Adrenal gland (tissue), 12 donors: ENCODE measurements around the gene YIPF7. TPM values are rescaled to one million over a fixed set of nuclear protein-coding genes. Genes with fewer than 3 reads are reported as not detected.

Source experiments
- DNase-seq, 7 donors: peaks; one replicate each; pipeline ENCODE4 v3.0.0-alpha.2; 2019 to 2020
- H3K27ac ChIP-seq, 5 donors: fragments of 200-600 bp; sonication (generic) in 4 of 5; 1 replicate in 3 of 5; 2 replicates in 2 of 5; pipeline versions ENCODE4 v1.5.1 to v1.8.0; 2016 to 2020; ENCODE audit warnings: mild to moderate bottlenecking in 1 of 5
- H3K27me3 ChIP-seq: fragments of 200-600 bp; 2 replicates; pipeline ENCODE4 v1.8.0; 2021
- H3K36me3 ChIP-seq, 2 donors: fragments of 200-600 bp; replicated peaks in 1 of 2; 1 replicate in 1 of 2; 2 replicates in 1 of 2; pipeline versions ENCODE4 v1.5.1 to v1.8.0; 2018 to 2022
- H3K4me1 ChIP-seq, 2 donors: fragments of 200-600 bp; replicated peaks in 1 of 2; 1 replicate in 1 of 2; 2 replicates in 1 of 2; pipeline versions ENCODE4 v1.5.1 to v1.8.0; 2018 to 2021
- H3K4me3 ChIP-seq, 4 donors: fragments of 200-600 bp; sonication (generic) in 3 of 4; one replicate each; pipeline ENCODE4 v1.5.1; 2016 to 2018
- H3K9me3 ChIP-seq, 3 donors: fragments of 200-600 bp; sonication (generic) in 1 of 3; replicated peaks in 1 of 3; 1 replicate in 2 of 3; 2 replicates in 1 of 3; pipeline versions ENCODE4 v1.5.1 to v1.8.0; 2016 to 2021
- CTCF ChIP-seq, 6 experiments: fragments of 450-650 bp in 4 of 6; fragments of 200-600 bp in 2 of 6; sonication (generic) in 1 of 6; IDR thresholded peaks; 1 replicate in 5 of 6; 2 replicates in 1 of 6; pipeline versions ENCODE4 v1.5.1 to v1.8.0; 2016 to 2021; ENCODE audit warnings: antibody characterized with exemption in 6 of 6, mild to moderate bottlenecking in 2 of 6, moderate library complexity in 1 of 6
- POLR2A ChIP-seq, 2 donors: fragments of 450-650 bp; IDR thresholded peaks; one replicate each; pipeline ENCODE4 v1.6.1; 2017; ENCODE audit warnings: antibody characterized with exemption in 2 of 2, mild to moderate bottlenecking in 2 of 2, moderate library complexity in 1 of 2
- WGBS, 4 donors: extraction: QIAGEN DNeasy Blood & Tissue Kit in 2 of 4; methylation state at CpG; one replicate each; pipeline versions ENCODE4 v1.1.5 to v1.1.7; 2013 to 2017; 5-methylcytosine and 5-hydroxymethylcytosine counted together
- intact Hi-C, 2 donors: fragments of 100-400 bp; cut with DNase I; formaldehyde crosslinking; loops; one replicate each; pipeline versions ENCODE4 v1.14.1 to v1.15.0; 2022 to 2023
- polyA plus RNA-seq, 3 donors: library from polyadenylated mRNA; stranded (reverse); fragments of 200-250 nt in 2 of 3; fragments of 350-450 nt in 1 of 3; fragmentation: Illumina TruSeq in 1 of 3; extraction: RNeasy Lipid Tissue Mini Kit (QIAGEN cat#74804) in 1 of 3; gene quantifications; one replicate each; pipeline ENCODE4 v1.2.3, GENCODE V29; 2013 to 2014
- total RNA-seq, 9 donors: library from RNA; depleted of rRNA in 4 of 9; stranded (reverse); fragments of >200 nt in 4 of 9; fragments of 120-200 nt in 1 of 9; fragmentation: NEBNext Ultra II Directional in 1 of 9; extraction: Animal tissue kit (Norgen Biotek cat#: 25700) in 1 of 9; gene quantifications; one replicate each; pipeline versions ENCODE4 v1.1.0 to v1.2.4, GENCODE V29; 2013 to 2023
- donor health status: healthy with polysubstance abuse.
- donor health status: Bipolar disorder and iron deficiency.
- donor health status: DM: yes; HTN: yes; CAD: no.
- donor health status: DM: no; HTN: no; CAD: no.
- donor health status: DM: no; HTN: no; CAD: no.
- donor health status: DM: yes; HTN: yes; CAD: no.

Gene YIPF7
- total and polyA plus RNA-seq, 12 donors, result 0.07 to 0.72 TPM; not detected in 10

DNA sequence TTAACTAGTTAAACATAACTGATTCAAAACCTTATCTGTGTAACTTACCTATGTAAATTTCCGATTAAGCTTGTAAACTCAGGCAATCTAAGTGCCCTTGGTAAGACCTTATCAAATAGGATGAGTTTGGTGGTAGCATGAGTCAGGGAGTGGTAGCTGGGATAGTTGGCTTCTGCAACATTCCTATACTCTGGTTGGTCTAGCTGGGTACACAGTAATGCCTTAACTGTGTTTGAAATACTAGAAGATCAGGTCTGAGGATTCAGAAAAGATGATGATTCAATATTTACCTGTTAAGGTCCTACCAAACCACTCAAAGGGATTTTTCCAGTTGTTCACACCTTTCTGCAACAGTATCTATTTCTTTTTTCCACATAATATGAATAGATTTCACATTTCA lies 5.3 kb downstream of the YIPF7 start:
- H3K36me3 ChIP-seq, result no peaks in the 10 kb centered on the region
- no peaks in the 10 kb centered on the region for H3K4me1 ChIP-seq
- no peak overlapping the region for H3K4me3 ChIP-seq
- no peak overlapping the region for H3K27ac ChIP-seq
- H3K9me3 ChIP-seq, result no peaks in the 10 kb centered on the region
- TF ChIP-seq CTCF (IDR thresholded peaks at IDR 0.05) (no peak), POLR2A (IDR thresholded peaks at IDR 0.05) (no peak)
- H3K27me3 ChIP-seq, result no peaks in the 10 kb centered on the region
- intact Hi-C loops, result no loop called here
- WGBS, 4 donors, result 64 to 76% (median 70%) methylated on average over 1 of the region's 1 CpG
- no peak for DNase-seq

DNA sequence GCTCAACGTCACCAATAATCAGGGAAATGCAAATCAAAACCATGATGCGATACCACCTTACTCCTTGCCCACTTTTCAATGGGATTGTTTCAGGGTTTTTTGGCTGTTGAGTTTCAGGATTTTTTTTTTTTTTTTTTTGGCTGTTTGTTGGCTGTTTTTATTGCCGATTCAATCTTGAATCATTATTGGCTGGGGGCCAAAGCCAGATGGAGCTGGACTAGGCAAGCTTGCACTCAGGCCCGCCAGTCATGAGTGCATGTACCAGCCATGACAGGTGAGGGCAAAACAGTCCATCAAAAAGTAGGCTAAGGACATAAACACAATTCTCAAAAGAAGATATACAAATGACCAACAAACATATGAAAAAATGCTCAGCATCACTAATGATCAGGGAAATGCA lies 13.3 kb downstream of the YIPF7 start:
- H3K4me1 ChIP-seq, result no peaks in the 10 kb centered on the region
- no peak for DNase-seq
- WGBS, 4 donors, result 85 to 92% (median 87%) methylated on average over 4 of the region's 4 CpGs
- no peaks in the 10 kb centered on the region for H3K9me3 ChIP-seq
- H3K36me3 ChIP-seq, result no peaks in the 10 kb centered on the region
- no peak overlapping the region for H3K4me3 ChIP-seq
- intact Hi-C loops, result loop anchor here in 1 of 2 donors (10.0 kb wide), 1 partner anchor 1503 kb away; no protein-coding TSS in a partner anchor
- H3K27ac ChIP-seq, result no peak overlapping the region
- H3K27me3 ChIP-seq, result no peaks in the 10 kb centered on the region
- TF ChIP-seq POLR2A (IDR thresholded peaks at IDR 0.05) (no peak), CTCF (IDR thresholded peaks at IDR 0.05) (no peak)

GRCh38 chr4:44632733-44633132 lies 18.7 kb downstream of the YIPF7 start:
- DNase-seq, result no peak
- Histone ChIP-seq H3K4me1 (no peaks in the 10 kb centered on the region), H3K27ac (no peak overlapping the region), H3K4me3 (no peak overlapping the region), H3K27me3 (no peaks in the 10 kb centered on the region), H3K36me3 (no peaks in the 10 kb centered on the region), H3K9me3 (no peaks in the 10 kb centered on the region)
- 80 to 93% (median 86%) methylated on average over 8 of the region's 8 CpGs for WGBS, 4 donors
- intact Hi-C loops, result loop anchor here in 1 of 2 donors (10.0 kb wide), 1 partner anchor 1498 kb away; no protein-coding TSS in a partner anchor
- TF ChIP-seq POLR2A (IDR thresholded peaks at IDR 0.05) (no peak), CTCF (IDR thresholded peaks at IDR 0.05) (no peak)

GRCh38 chr4:44632089-44632488 lies 19.3 kb downstream of the YIPF7 start:
- Histone ChIP-seq H3K27ac (no peak overlapping the region), H3K4me1 (no peaks in the 10 kb centered on the region), H3K4me3 (no peak overlapping the region), H3K27me3 (no peaks in the 10 kb centered on the region), H3K36me3 (no peaks in the 10 kb centered on the region), H3K9me3 (no peaks in the 10 kb centered on the region)
- TF ChIP-seq CTCF (IDR thresholded peaks at IDR 0.05) (no peak), POLR2A (IDR thresholded peaks at IDR 0.05) (no peak)
- DNase-seq, result no peak
- intact Hi-C loops, result loop anchor here in 1 of 2 donors (10.0 kb wide), 1 partner anchor 1497 kb away; no protein-coding TSS in a partner anchor
- WGBS, 4 donors, result 63 to 78% (median 71%) methylated on average over 4 of the region's 4 CpGs
